Keratinocyte (primary cell): ENCODE results near the gene ZC3H12A.

Experiments
- EZH2 ChIP-seq: IDR thresholded peaks from one replicate; pipeline ENCODE4 v1.6.1; 2012; ENCODE audit warnings: inconsistent platforms, mild to moderate bottlenecking, low read length, moderate library complexity
- TF ChIP-seq, protein P1 (sequence below), 3 experiments: IDR thresholded peaks in 1 of 3; conservative IDR thresholded peaks in 1 of 3; optimal IDR thresholded peaks in 1 of 3; 2 replicates in 2 of 3; 3 replicates in 1 of 3; pipeline versions ENCODE3 to v1.5.1; 2011; ENCODE audit warnings: low read length in 3 of 3, mild to moderate bottlenecking in 3 of 3, moderate library complexity in 2 of 3, control low read depth in 1 of 3, inconsistent platforms in 1 of 3; ENCODE audit not compliant: insufficient read depth in 2 of 3; ENCODE audit errors: extremely low read depth in 1 of 3

DNA sequence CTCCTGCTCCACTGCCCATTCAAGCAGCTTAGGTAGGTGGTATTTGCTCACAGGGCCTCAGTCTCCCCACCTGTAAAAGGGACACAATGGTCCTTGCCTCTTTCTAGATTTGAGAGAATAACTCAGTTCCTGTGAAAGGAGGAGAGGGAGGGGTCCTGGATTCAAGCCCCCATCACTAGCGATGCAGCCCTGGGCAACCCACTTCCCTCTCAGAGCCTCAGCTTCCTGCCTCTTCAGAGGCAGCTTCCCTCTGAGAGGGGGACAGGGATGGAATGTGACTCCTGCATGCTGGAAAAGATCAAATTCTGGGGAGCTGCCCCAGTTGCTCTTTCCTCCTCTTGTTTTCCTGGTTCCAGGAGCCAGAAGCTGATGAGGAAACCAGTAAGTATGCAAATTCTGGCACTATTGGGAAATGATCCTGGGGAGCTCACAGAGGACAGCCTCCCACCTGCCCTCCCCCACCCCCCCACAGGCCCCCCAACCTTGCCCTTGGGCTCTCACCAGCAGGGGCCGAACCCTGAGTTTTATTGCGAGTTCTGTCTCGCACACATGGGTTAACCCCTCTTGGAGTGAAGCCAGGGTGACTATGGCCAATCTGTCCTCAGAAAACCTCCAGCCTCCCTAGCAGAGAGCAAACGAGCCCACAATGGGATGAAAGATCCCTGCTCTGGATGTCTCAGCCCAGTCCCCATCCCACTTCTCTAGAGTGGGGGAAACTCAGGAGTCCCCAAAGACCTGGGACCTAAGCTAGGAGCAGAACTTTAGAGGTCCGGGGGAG lies 11.7 kb downstream of the ZC3H12A start:
- TF ChIP-seq EZH2, result no peak
- TF ChIP-seq, protein P1, sequence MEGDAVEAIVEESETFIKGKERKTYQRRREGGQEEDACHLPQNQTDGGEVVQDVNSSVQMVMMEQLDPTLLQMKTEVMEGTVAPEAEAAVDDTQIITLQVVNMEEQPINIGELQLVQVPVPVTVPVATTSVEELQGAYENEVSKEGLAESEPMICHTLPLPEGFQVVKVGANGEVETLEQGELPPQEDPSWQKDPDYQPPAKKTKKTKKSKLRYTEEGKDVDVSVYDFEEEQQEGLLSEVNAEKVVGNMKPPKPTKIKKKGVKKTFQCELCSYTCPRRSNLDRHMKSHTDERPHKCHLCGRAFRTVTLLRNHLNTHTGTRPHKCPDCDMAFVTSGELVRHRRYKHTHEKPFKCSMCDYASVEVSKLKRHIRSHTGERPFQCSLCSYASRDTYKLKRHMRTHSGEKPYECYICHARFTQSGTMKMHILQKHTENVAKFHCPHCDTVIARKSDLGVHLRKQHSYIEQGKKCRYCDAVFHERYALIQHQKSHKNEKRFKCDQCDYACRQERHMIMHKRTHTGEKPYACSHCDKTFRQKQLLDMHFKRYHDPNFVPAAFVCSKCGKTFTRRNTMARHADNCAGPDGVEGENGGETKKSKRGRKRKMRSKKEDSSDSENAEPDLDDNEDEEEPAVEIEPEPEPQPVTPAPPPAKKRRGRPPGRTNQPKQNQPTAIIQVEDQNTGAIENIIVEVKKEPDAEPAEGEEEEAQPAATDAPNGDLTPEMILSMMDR (optimal IDR thresholded peaks at IDR 0.05 in 1 of 3, IDR thresholded peaks at IDR 0.05 in 1 of 3, conservative IDR thresholded peaks at IDR 0.05 in 1 of 3; ENCODE audit: extremely low read depth in 1 of 3, insufficient read depth in 2 of 3, low read length in 3 of 3), result no peak
